ENCODE results near the gene CPNE7.

The CPNE7 gene

DNA sequence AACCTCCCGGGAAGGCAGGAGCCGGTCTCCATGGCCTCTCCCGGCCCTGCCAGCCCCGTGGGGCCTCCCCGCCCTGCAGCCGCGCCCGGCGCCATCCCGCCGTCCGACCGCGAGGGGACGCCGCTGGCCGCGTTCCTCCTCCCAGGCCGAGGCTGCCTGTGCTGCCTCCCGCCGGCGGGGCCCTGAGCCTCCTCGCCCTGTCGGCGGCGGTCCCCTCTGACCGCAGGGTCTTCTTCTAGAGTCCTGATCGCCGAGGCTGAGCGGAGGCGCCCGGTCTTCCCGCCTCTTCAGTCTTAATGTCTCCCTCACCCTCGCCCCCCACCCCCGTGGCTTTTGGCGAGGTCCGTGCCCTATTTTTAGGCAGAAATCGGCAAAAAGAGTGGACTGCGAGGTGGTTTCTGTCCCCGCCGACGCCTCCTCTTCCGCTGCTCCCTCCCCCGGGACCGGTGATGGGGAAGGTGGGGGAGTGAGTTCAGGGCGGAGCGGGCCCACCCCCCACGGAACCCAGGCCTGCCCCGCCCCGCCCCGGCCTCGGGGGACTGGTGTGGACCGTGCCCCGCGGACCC, 794 bp upstream of the CPNE7 start:
- TF ChIP-seq TAF1 (IDR thresholded peaks at IDR 0.05; ENCODE audit: low read depth) (no peak), RAD21 (IDR thresholded peaks at IDR 0.05; ENCODE audit: low read depth) (peak; percentile 79; the same call in 1 of the 2 replicates), ZBTB7A (IDR thresholded peaks at IDR 0.05; ENCODE audit: low read depth) (no peak; the same call in 1 of the 2 replicates), YY1 (IDR thresholded peaks at IDR 0.05; ENCODE audit: low read depth) (0 out of 2 replicates have a peak, but pooled peaks have one; percentile 25)
- TF ChIP-seq, protein P1, sequence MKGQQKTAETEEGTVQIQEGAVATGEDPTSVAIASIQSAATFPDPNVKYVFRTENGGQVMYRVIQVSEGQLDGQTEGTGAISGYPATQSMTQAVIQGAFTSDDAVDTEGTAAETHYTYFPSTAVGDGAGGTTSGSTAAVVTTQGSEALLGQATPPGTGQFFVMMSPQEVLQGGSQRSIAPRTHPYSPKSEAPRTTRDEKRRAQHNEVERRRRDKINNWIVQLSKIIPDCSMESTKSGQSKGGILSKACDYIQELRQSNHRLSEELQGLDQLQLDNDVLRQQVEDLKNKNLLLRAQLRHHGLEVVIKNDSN (IDR thresholded peaks at IDR 0.05), result no peak

DNA sequence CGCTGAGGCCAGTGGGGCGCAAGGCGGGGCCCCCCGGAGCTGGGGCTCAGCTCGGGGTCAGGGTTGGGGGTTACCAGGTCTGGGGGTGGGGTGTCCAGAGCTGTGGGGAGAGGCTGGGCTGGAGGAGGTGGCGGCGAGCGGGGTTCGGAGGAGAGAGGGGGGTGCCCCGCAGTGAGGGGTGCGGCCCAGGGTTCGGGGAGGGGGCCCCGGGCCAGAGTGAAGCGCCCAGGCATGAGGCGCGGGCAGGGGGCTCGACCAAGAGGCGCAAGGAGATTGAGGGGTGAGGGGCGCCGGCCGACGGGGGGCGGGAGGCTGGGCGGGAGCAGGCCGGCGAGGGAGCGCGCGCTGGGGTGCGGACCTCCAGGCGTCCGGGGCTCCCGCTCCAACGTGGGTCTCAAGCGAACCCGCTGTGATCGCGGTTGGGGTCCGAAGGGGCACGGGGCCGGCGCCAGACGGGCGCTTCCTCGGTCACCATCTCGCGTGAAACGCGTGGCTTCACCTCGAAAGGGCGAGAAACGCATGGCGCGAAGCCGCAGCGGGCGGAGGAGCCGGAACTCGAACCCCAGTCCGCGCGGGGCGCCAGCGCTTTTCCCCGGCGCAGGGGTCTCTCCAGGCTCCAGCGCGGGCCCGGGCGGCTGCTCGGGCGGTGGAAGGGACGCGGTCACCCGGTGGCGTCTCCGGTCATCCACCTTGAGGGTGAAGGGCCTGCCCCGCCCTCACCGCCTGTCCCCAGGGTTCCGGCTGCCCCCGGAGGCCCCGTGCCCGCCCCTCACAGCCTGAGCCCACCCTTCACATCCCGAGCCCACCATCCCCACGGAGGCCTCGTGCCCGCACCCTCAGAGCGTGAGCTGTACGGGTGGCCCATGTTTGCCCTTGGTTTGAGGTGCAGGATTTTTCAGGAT, 846 bp downstream of the CPNE7 start:
- TF ChIP-seq FOXM1 (IDR thresholded peaks at IDR 0.05; ENCODE audit: borderline replicate concordance, low read depth) (no peak), ZBTB7A (IDR thresholded peaks at IDR 0.05; ENCODE audit: low read depth) (peak; percentile 14; the same call in 1 of the 2 replicates)

GRCh38 chr16:89577055-89577759, 1.6 kb downstream of the CPNE7 start:
- no peak for TF ChIP-seq RAD21 (IDR thresholded peaks at IDR 0.05; ENCODE audit: low read depth)
- no peak for TF ChIP-seq TAF1 (IDR thresholded peaks at IDR 0.05; ENCODE audit: low read depth)
- no peak for TF ChIP-seq CREB1 (IDR thresholded peaks at IDR 0.05; ENCODE audit: low read depth)
- TF ChIP-seq ZBTB7A (IDR thresholded peaks at IDR 0.05; ENCODE audit: low read depth), result no peak; the same call in 1 of the 2 replicates
- no peak for TF ChIP-seq FOXM1 (IDR thresholded peaks at IDR 0.05; ENCODE audit: borderline replicate concordance, low read depth)
- TF ChIP-seq YY1 (IDR thresholded peaks at IDR 0.05; ENCODE audit: low read depth), result no peak
- TF ChIP-seq, protein P1 (IDR thresholded peaks at IDR 0.05), result no peak
- no peak for TF ChIP-seq EP300 (IDR thresholded peaks at IDR 0.05; ENCODE audit: borderline replicate concordance)
- TF ChIP-seq CEBPB (IDR thresholded peaks at IDR 0.05), result no peak
- TF ChIP-seq EGR1 (IDR thresholded peaks at IDR 0.05), result no peak
- TF ChIP-seq REST (IDR thresholded peaks at IDR 0.05; ENCODE audit: low read depth), result no peak
- no peak for TF ChIP-seq NFIC (IDR thresholded peaks at IDR 0.05)
- TF ChIP-seq, protein P2, sequence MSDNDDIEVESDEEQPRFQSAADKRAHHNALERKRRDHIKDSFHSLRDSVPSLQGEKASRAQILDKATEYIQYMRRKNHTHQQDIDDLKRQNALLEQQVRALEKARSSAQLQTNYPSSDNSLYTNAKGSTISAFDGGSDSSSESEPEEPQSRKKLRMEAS (IDR thresholded peaks at IDR 0.05), result no peak
- no peak for TF ChIP-seq TEAD4 (IDR thresholded peaks at IDR 0.05)
- no peak for TF ChIP-seq TCF12 (IDR thresholded peaks at IDR 0.05; ENCODE audit: low read depth)

GRCh38 chr16:89579351-89579750, 3.8 kb downstream of the CPNE7 start:
- no peak for TF ChIP-seq CREB1 (IDR thresholded peaks at IDR 0.05; ENCODE audit: low read depth)
- TF ChIP-seq TEAD4 (IDR thresholded peaks at IDR 0.05), result no peak
- TF ChIP-seq REST (IDR thresholded peaks at IDR 0.05; ENCODE audit: low read depth), result no peak
- no peak for TF ChIP-seq RAD21 (IDR thresholded peaks at IDR 0.05; ENCODE audit: low read depth)
- no peak for TF ChIP-seq EGR1 (IDR thresholded peaks at IDR 0.05)
- TF ChIP-seq, protein P2 (IDR thresholded peaks at IDR 0.05), result no peak
- no peak for TF ChIP-seq TAF1 (IDR thresholded peaks at IDR 0.05; ENCODE audit: low read depth)
- no peak for TF ChIP-seq NFIC (IDR thresholded peaks at IDR 0.05)
- TF ChIP-seq, protein P1 (IDR thresholded peaks at IDR 0.05), result no peak
- TF ChIP-seq ZBTB7A (IDR thresholded peaks at IDR 0.05; ENCODE audit: low read depth), result no peak
- TF ChIP-seq TCF12 (IDR thresholded peaks at IDR 0.05; ENCODE audit: low read depth), result no peak
- TF ChIP-seq FOXM1 (IDR thresholded peaks at IDR 0.05; ENCODE audit: borderline replicate concordance, low read depth), result no peak
- no peak for TF ChIP-seq YY1 (IDR thresholded peaks at IDR 0.05; ENCODE audit: low read depth)
- TF ChIP-seq CEBPB (IDR thresholded peaks at IDR 0.05), result no peak

Data from Ishikawa (cell line).